Activated CD4-positive, alpha-beta T cell treated with anti-CD3 and anti-CD28 coated beads for 36 hours (primary cell): ENCODE measurements around the gene RRAD. TPM values are rescaled to one million over a fixed set of nuclear protein-coding genes. Genes with fewer than 3 reads are reported as not detected.

Source experiments
- ATAC-seq: fragments of 200-7000 bp; cut with Tn5 transposase; one replicate; pipeline ENCODE4 v1.10.0; 2021; ENCODE audit warnings: mild to moderate bottlenecking, moderate library complexity
- CTCF ChIA-PET: fragments of 350-600 bp; sonication (Branson Sonifier 250); formaldehyde crosslinking; loops from one replicate; lab custom pipeline; 2021; ENCODE audit warnings: antibody characterized with exemption; lab: Charles Lee
- POLR2A ChIA-PET: fragments of 350-600 bp; sonication (Branson Sonifier 250); formaldehyde crosslinking; loops from one replicate; lab custom pipeline; 2021; ENCODE audit warnings: antibody characterized with exemption, inconsistent platforms; lab: Charles Lee
- DNase-seq: peaks from one replicate; pipeline ENCODE4 v3.0.0-alpha.2; 2020
- H3K27ac Mint-ChIP-seq: one replicate; pipeline ENCODE4 v1.8.0; 2021; ENCODE audit warnings: mixed read lengths
- H3K27me3 Mint-ChIP-seq: one replicate; pipeline ENCODE4 v1.8.0; 2021; ENCODE audit warnings: mixed read lengths
- H3K36me3 Mint-ChIP-seq: one replicate; pipeline ENCODE4 v1.8.0; 2021; ENCODE audit warnings: low read depth, mixed read lengths
- H3K4me1 Mint-ChIP-seq: one replicate; pipeline ENCODE4 v1.8.0; 2021; ENCODE audit warnings: mixed read lengths
- H3K4me3 Mint-ChIP-seq: one replicate; pipeline ENCODE4 v1.8.0; 2021; ENCODE audit warnings: mild to moderate bottlenecking, moderate library complexity, mixed read lengths
- H3K9me3 Mint-ChIP-seq: one replicate; pipeline ENCODE4 v1.8.0; 2021; ENCODE audit warnings: low read depth, mixed read lengths
- intact Hi-C, 2 experiments: fragments of 100-400 bp; cut with DNase I in 1 of 2; cut with micrococcal nuclease in 1 of 2; formaldehyde crosslinking; loops; one replicate each; pipeline versions ENCODE4 v1.14.2 to v1.15.1; 2022 to 2024; cut with DNase I, micrococcal nuclease
- total RNA-seq, 2 experiments: library from RNA; stranded (reverse); gene quantifications; one replicate each; pipeline ENCODE4 v1.2.3, GENCODE V29; 2021

Gene RRAD
- total RNA-seq, 2 experiments from 2014 or later: 0.19 to 0.55 TPM

GRCh38 chr16:66933776-66934137 lies 8.4 kb upstream of the RRAD start:
- no peaks in the 10 kb centered on the region for H3K9me3 Mint-ChIP-seq
- DNase-seq (peak; percentile 79), ATAC-seq (peak; percentile 84)
- POLR2A ChIA-PET: interaction anchor here (0.7 to 0.9 kb wide), 2 partner anchors 15 to 93 kb away, joined by 3 to 4 read pairs; partner anchors contain the start of gene CDH16
- CTCF ChIA-PET: interaction anchor here (0.6 to 2.2 kb wide), 11 partner anchors 9 to 330 kb away, joined by 3 to 7 read pairs (median 4); no protein-coding TSS in a partner anchor
- peak overlapping the region; percentile 96 for H3K27ac Mint-ChIP-seq
- H3K36me3 Mint-ChIP-seq: peaks cover 43% of the 10 kb centered on the region
- H3K4me3 Mint-ChIP-seq: peak overlapping the region; percentile 99
- intact Hi-C loops: loop anchor here (1.0 to 2.0 kb wide), 10 partner anchors 14 to 294 kb away; partner anchors contain the start of genes CBFB (in 1 of the 2), CMTM4 (in 1 of the 2), DYNC1LI2 (in 1 of the 2) and NAE1 (in 1 of the 2)
- H3K4me1 Mint-ChIP-seq: peaks cover 57% of the 10 kb centered on the region
- no peaks in the 10 kb centered on the region for H3K27me3 Mint-ChIP-seq

- Mint-ChIP-seq H3K4me3 (peak overlapping the region; percentile 99), H3K4me1 (peaks cover 47% of the 10 kb centered on the region), H3K36me3 (peaks cover 43% of the 10 kb centered on the region), H3K9me3 (no peaks in the 10 kb centered on the region), H3K27ac (peak overlapping the region; percentile 96), H3K27me3 (no peaks in the 10 kb centered on the region)
- intact Hi-C loops: no loop called here
- no peak for DNase-seq
- no peak for ATAC-seq
- ChIA-PET CTCF (interaction anchor here (0.6 to 2.2 kb wide), 6 partner anchors 11 to 450 kb away, joined by 3 to 6 read pairs (median 4); partner anchors contain the start of gene NAE1), POLR2A (interaction anchor here (0.6 to 1.0 kb wide), 2 partner anchors 20 to 170 kb away, joined by 3 to 7 read pairs; no protein-coding TSS in a partner anchor)
These were observed 6.7 kb upstream of the RRAD start for GRCh38 chr16:66932076-66932475.

GRCh38 chr16:66931665-66932064 lies 6.3 kb upstream of the RRAD start:
- ChIA-PET POLR2A (interaction anchor here (0.6 to 1.0 kb wide), 2 partner anchors 20 to 170 kb away, joined by 3 to 7 read pairs; no protein-coding TSS in a partner anchor), CTCF (interaction anchor here (0.6 to 1.8 kb wide), 5 partner anchors 10 to 323 kb away, joined by 4 to 5 read pairs (median 4); partner anchors contain the start of gene NAE1)
- ATAC-seq (no peak), DNase-seq (no peak)
- Mint-ChIP-seq H3K4me1 (peaks cover 43% of the 10 kb centered on the region), H3K36me3 (peaks cover 41% of the 10 kb centered on the region), H3K27me3 (no peaks in the 10 kb centered on the region), H3K27ac (no peak overlapping the region), H3K4me3 (peak overlapping the region; percentile 42), H3K9me3 (no peaks in the 10 kb centered on the region)
- intact Hi-C loops: no loop called here

GRCh38 chr16:66930189-66930588 lies 4.9 kb upstream of the RRAD start:
- intact Hi-C loops: no loop called here
- no peak overlapping the region for H3K4me3 Mint-ChIP-seq
- H3K36me3 Mint-ChIP-seq: peaks cover 34% of the 10 kb centered on the region
- no peaks in the 10 kb centered on the region for H3K9me3 Mint-ChIP-seq
- ATAC-seq (no peak), DNase-seq (no peak)
- no peak overlapping the region for H3K27ac Mint-ChIP-seq
- ChIA-PET CTCF (interaction anchor here (1.6 kb wide), 1 partner anchor 24 kb away, joined by 5 read pairs; no protein-coding TSS in a partner anchor), POLR2A (interaction anchor here (0.8 kb wide), 1 partner anchor 10 kb away, joined by 3 read pairs; no protein-coding TSS in a partner anchor)
- H3K4me1 Mint-ChIP-seq: peaks cover 36% of the 10 kb centered on the region
- peaks cover 11% of the 10 kb centered on the region for H3K27me3 Mint-ChIP-seq

- Mint-ChIP-seq H3K27me3 (peaks cover 17% of the 10 kb centered on the region), H3K4me1 (peaks cover 29% of the 10 kb centered on the region), H3K36me3 (peaks cover 26% of the 10 kb centered on the region), H3K4me3 (no peak overlapping the region), H3K9me3 (no peaks in the 10 kb centered on the region), H3K27ac (no peak overlapping the region)
- DNase-seq (peak; percentile 77), ATAC-seq (peak; percentile 59)
- ChIA-PET POLR2A (no interaction called here), CTCF (interaction anchor here (0.6 to 3.1 kb wide), 13 partner anchors 14 to 470 kb away, joined by 3 to 19 read pairs (median 4); no protein-coding TSS in a partner anchor)
- intact Hi-C loops: loop anchor here (1.0 to 5.0 kb wide), 3 partner anchors 34 to 322 kb away; no protein-coding TSS in a partner anchor
These were observed 3.5 kb upstream of the RRAD start for GRCh38 chr16:66928702-66929388.

- DNase-seq: peak; percentile 26
- ATAC-seq: peak; percentile 11
- ChIA-PET CTCF (interaction anchor here (0.6 to 3.1 kb wide), 11 partner anchors 13 to 119 kb away, joined by 3 to 19 read pairs (median 4); no protein-coding TSS in a partner anchor), POLR2A (interaction anchor here (1.4 kb wide), 1 partner anchor 30 kb away, joined by 3 read pairs; no protein-coding TSS in a partner anchor)
- H3K36me3 Mint-ChIP-seq: peaks cover 19% of the 10 kb centered on the region
- no peak overlapping the region for H3K27ac Mint-ChIP-seq
- no peaks in the 10 kb centered on the region for H3K9me3 Mint-ChIP-seq
- intact Hi-C loops: loop anchor here (1.0 to 5.0 kb wide), 3 partner anchors 33 to 321 kb away; no protein-coding TSS in a partner anchor
- no peak overlapping the region for H3K4me3 Mint-ChIP-seq
- H3K4me1 Mint-ChIP-seq: peaks cover 22% of the 10 kb centered on the region
- peaks cover 25% of the 10 kb centered on the region for H3K27me3 Mint-ChIP-seq
These were observed 2.7 kb upstream of the RRAD start for GRCh38 chr16:66927918-66928649.

GRCh38 chr16:66926961-66927436 lies 1.7 kb upstream of the RRAD start:
- H3K36me3 Mint-ChIP-seq: peaks cover 8% of the 10 kb centered on the region
- no peak for DNase-seq
- peaks cover 27% of the 10 kb centered on the region for H3K27me3 Mint-ChIP-seq
- H3K27ac Mint-ChIP-seq: no peak overlapping the region
- ChIA-PET CTCF (interaction anchor here (0.7 to 3.1 kb wide), 2 partner anchors 32 to 276 kb away, joined by 5 to 19 read pairs; no protein-coding TSS in a partner anchor), POLR2A (interaction anchor here (1.4 kb wide), 1 partner anchor 28 kb away, joined by 3 read pairs; no protein-coding TSS in a partner anchor)
- peaks cover 11% of the 10 kb centered on the region for H3K4me1 Mint-ChIP-seq
- no peak for ATAC-seq
- H3K4me3 Mint-ChIP-seq: no peak overlapping the region
- intact Hi-C loops: loop anchor here in 1 of 2 experiments (5.0 kb wide), 1 partner anchor 320 kb away; no protein-coding TSS in a partner anchor
- H3K9me3 Mint-ChIP-seq: no peaks in the 10 kb centered on the region

GRCh38 chr16:66926171-66926947 lies 1.0 kb upstream of the RRAD start:
- ATAC-seq (no peak), DNase-seq (no peak)
- no peak overlapping the region for H3K4me3 Mint-ChIP-seq
- ChIA-PET CTCF (interaction anchor here (0.7 to 3.1 kb wide), 3 partner anchors 8 to 64 kb away, joined by 3 to 19 read pairs (median 3); no protein-coding TSS in a partner anchor), POLR2A (interaction anchor here (1.4 kb wide), 1 partner anchor 28 kb away, joined by 3 read pairs; no protein-coding TSS in a partner anchor)
- intact Hi-C loops: loop anchor here in 1 of 2 experiments (5.0 kb wide), 1 partner anchor 319 kb away; no protein-coding TSS in a partner anchor
- H3K36me3 Mint-ChIP-seq: peaks cover 4% of the 10 kb centered on the region
- H3K4me1 Mint-ChIP-seq: peaks cover 7% of the 10 kb centered on the region
- H3K27ac Mint-ChIP-seq: no peak overlapping the region
- H3K27me3 Mint-ChIP-seq: peaks cover 28% of the 10 kb centered on the region
- H3K9me3 Mint-ChIP-seq: no peaks in the 10 kb centered on the region

- peak overlapping the region; percentile 38 for H3K4me3 Mint-ChIP-seq
These were observed 611 bp downstream of the RRAD start for GRCh38 chr16:66924527-66925321.

More at GRCh38 chr16:66924527-66925321, 611 bp downstream of the RRAD start:
- intact Hi-C loops: loop anchor here in 1 of 2 experiments (2.0 to 5.0 kb wide), 2 partner anchors 30 to 317 kb away; no protein-coding TSS in a partner anchor
- Mint-ChIP-seq H3K27me3 (peaks cover 33% of the 10 kb centered on the region), H3K9me3 (no peaks in the 10 kb centered on the region), H3K4me1 (peaks cover 7% of the 10 kb centered on the region), H3K27ac (no peak overlapping the region), H3K36me3 (no peaks in the 10 kb centered on the region)
- POLR2A ChIA-PET: no interaction called here
- CTCF ChIA-PET: interaction anchor here (0.7 to 1.0 kb wide), 3 partner anchors 9 to 43 kb away, joined by 3 to 5 read pairs (median 3); no protein-coding TSS in a partner anchor
- DNase-seq (peak; percentile 73), ATAC-seq (peak; percentile 75)
